ENCODE data around the gene C11orf65.
A peak's percentile ranks its signal among the peaks of the same experiment; 100 is the strongest.
"Not testable (repeated sequence)": the region's sequence is repeated elsewhere in the genome, so short reads cannot be mapped to it uniquely, and the experiment has no call there.

The C11orf65 gene

DNA sequence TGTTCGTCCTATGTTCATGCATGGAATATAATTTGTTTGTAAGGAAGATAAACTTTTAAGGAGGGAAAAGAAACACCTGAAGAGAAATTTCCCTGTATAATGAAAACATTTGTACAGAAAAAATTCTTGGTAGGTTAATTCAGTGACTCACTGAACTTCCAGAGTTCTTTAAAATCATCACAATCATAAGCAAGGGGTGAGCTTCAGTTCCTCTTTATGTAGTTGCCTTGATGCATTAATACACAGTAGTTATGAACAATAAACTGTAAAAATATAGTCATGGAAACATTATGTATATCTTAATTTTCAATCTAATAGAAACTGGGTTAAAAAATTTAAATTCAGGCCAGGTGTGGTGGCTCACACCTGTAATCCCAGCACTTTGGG lies 1.1 kb upstream of the C11orf65 start:
- no peak for DNase-seq

DNA sequence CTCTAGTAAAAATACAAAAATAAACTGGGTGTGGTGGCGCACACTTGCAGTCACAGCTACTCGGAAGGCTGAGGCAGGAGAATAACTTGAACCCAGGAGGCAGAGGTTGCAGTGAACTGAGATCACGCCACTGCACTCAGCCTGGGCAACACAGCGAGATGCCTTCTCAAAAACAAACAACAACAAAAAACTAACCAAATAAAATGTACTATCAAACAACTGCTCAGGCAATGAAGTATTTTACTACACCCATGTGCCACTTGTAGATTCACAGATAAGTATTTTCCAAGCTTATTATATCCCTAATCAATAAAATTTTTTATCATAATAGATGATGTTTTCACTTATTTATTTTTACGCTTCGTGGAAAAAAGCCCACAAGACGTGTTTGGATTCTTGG lies 924 bp downstream of the C11orf65 start:
- DNase-seq: no peak

DNA sequence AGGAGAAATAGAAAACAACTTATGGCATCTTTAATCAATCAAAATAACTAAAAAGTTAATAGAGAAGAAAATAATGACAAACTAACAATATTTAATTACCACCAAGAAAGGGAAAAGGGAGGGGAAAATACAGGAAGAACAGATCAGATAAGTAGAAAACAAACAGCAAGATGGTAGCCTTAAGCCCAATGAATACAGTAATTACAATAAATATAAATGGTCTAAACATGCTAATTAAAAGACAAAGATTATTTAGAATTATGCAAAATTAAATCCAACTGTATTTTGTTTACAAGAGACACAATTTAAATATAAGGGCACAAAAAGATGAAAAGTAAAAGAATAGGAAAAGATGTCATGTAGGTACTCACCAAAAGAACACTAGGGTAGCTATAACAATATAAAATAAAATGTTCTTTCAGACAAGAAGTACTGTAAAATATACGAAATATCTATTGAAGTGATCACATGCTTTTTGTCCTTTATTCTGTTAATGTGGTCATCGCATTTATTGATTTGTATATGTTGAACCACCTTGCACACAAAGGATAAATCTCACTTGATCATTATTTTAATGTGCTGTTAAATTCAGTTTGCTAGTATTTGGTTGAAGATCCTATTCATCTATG lies 14.0 kb downstream of the C11orf65 start:
- DNase-seq: no peak

DNA sequence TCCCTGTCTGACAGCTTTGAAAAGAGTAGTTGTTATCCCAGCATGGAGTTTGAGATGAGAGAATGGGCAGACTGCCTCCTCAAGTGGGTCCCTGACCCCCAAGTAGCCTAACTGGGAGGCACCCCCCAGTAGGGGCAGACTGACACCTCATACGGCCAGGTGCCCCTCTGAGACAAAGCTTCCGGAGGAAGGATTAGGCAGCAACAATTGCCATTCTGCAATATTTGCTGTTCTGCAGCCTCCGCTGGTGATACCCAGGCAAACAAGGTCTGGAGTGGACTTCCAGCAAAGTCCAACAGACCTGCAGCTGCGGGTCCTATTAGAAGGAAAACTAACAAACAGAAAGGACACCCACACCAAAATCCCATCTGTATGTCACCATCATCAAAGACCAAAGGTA lies 25.9 kb downstream of the C11orf65 start:
- not testable (repeated sequence) for DNase-seq

DNA sequence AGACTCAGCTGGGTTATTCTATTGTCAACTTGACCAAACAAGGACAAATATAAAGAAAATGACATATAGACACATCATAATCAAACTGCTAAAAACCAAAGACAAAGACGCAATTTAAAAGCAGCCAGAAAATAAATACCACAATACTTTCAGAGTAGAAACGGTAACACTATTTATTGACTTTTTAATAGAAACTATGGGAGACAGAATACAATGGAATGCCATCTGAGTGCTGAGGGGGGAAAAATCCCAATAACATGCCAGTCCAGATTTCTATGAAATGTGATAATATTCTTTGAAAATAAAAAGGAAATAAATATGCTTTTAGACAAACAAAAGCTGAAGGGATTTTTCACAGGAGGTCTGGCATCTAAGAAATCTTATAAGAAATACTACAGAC lies 30.7 kb downstream of the C11orf65 start:
- no peak for DNase-seq

DNA sequence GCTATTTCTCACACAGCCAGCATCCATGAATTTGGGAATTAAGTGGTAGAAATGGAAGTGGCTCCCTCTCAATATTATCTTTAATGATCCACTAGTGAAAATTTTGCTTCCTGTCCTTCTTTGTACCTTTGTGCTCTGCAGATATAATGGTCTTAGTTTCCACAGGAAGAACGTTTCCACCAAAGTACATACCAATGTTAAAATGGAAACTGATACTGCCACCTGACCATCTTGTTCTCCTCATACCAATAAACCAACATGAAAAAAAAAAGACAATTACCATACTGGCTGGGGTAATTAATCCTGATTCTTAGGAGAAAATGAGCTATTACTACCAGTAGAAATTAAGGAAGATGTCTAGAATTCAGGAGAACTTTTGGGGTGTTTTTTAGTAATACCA lies 32.3 kb downstream of the C11orf65 start:
- DNase-seq: no peak

DNA sequence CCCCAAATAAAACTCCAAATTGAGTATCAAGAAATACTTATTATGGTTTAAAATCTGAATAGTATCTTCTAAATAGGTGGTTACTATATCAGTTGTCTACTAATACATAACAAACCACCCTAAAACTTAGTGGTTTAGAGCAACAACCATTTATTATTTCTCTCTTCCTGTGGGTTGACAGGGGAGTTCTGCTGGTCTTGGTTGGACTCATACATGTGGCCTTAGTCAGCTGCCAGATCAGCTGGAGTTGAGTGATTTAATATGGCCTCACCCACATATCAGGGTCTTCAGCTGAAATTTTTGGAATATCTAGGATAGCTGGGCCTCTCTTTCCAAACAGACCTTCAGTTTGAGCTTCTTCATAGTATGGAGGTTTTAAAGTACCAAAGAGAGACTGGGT lies 34.5 kb downstream of the C11orf65 start:
- peak; percentile 63 for DNase-seq

DNA sequence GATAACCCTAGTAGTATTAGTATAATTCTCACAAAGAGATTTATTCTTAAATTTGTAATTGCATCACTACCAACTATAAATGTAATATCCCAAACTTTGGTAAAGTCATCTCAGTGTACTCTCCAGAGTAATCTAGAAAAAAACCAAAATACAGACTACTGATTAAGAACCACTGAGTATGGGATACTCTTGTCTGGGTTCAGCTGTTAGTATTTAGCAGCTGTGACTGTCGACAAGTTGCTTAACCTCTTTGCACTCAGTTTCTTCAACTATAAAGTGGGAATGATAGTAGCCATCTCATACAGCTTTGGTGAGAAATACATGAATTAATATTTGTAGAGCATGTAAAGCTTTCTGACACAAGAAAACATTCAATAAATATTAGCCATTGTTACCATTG lies 35.3 kb downstream of the C11orf65 start:
- DNase-seq: no peak

DNA sequence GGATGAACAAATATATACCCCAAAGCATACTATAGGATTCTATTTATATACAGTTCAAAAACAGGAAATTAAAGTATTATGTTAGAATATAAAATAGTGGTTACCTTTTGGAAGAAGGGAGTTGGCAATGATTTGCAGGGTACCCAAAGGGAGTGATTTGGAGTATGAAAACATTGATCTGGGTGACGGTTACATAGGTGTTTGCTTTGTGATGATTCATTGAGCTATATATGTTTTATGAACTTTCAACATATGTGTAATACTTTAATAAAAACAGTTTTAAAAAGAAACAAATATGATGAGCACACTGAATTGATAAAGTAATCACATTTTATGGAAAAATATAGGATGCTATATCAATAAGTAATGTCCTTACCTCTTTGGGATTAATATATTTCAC lies 36.0 kb downstream of the C11orf65 start:
- no peak for DNase-seq

DNA sequence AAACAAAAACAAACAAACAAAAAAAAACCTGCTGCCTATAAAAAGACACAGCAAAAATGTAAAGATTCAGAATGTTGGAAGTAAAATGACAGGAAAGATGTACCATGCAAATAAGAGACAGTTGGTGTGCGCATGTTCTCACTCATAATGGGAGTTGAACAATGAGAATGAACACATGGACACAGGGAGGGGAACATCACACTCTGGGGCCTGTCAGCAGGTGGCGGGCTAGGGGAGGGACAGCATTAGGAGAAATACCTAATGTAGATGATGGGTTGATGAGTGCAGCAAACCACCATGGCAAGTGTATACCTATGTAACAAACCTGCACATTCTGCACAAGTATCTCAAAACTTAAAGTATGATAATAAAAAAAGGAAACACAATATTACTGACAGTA lies 49.8 kb downstream of the C11orf65 start:
- not testable (repeated sequence) for DNase-seq

DNA sequence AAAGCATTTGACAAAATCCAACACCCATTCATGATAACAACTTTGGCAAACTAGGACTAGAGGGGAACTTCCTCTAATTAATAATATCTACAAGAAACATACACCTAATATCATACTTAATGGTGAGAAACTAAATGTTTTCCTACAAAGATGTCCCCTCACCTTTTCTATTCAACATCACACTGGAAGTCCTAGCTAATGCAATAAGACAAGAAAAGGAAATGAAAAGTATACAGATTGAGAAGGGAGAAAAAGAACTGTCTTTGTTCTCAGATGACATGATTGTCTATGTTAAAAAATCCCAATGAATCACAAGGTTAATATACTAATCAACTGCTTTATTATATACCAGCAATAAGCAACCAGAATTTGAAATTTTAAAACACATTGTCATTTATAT lies 52.4 kb downstream of the C11orf65 start:
- no peak for DNase-seq

DNA sequence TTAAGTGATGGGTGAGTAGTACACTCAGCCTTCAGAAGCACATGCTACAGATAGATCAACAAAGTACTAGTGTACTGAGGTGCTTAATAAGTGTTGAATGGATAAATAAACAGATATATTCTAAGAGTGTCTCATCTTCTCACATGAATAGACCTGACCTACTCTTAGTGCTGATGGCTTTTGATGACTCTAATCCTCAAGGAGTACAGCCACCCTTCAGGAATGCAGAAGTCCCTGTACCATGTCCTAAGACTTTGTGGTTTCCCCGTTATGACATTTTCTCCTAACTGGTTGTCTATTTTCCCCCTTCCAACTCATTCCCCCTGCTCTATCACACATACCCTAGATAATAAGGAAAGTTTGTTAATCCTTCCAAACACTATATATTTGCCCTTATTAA lies 61.6 kb downstream of the C11orf65 start:
- DNase-seq: no peak

DNA sequence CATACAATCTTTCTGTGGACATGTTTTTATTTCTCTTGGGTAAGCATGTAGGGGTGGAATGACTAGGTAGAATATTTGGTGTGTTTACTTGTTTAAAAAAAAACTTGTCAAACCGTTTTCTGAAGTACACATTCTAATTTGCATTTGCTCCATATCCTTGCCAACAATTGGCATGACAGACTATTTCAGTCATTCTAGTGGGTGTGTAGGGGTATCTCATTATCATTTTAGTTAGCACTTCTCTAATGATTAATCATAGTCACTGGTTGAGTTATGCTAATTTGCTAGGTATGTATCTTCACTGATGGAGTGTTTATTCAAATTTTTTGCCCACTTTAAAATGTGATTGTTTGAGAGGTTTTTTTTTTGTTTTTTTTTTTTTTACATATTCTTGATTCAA lies 64.3 kb downstream of the C11orf65 start:
- no peak for DNase-seq

DNA sequence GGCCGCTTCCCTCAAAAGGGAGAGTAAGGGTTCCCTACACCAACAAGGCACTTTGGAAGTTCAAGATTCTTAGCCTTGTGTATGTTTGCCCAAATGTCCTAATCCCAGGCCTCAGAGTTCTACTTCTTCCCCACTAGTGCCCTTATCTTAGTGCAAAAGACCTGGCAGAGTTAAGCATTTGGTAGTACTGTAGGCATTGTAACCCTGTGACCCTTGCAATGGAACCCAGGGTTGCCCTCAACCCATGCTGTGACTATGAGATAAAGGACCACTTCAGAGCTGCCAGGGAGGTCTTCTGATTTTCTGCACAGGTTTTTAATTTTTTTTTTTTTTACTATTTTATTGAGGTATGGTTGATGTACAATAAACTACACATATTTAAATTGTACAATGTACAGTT lies 65.1 kb downstream of the C11orf65 start:
- no peak for DNase-seq

DNA sequence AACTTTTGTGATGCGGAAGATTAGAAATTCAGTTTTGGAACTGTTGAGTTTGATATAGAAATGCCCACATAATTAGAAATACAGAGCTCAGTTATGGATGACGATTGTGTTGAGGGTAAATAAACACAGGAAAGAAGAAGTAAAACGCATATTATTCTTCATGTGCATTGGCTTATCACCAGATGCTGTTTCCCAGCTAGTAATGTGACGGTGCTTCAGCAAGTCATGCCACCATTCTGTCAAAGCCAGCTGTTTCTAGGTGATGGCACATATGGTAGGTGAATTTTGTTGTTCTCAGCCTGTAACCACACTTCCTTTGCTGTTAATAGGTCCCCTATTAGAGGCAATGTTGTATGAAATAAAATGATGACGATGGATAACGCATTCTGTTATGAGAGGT lies 68.9 kb downstream of the C11orf65 start:
- no peak for DNase-seq

DNA sequence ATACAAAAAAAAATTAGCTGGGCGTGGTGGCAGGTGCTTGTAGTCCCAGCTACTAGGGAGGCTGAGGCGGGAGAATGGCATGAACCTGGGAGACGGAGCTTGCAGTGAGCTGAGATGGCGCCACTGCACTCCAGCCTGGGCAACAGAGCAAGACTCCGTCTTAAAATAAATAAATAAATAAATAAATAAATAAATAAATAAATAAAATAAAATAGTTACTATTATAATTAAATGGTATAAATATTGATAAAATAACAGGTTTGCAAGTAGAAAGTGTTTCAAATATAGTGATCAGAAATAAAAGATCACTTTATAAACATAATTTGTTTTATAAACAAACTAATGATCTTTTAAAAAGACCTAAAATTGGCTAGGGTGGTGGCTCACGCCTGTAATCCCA lies 70.7 kb downstream of the C11orf65 start:
- DNase-seq: not testable (repeated sequence)

DNA sequence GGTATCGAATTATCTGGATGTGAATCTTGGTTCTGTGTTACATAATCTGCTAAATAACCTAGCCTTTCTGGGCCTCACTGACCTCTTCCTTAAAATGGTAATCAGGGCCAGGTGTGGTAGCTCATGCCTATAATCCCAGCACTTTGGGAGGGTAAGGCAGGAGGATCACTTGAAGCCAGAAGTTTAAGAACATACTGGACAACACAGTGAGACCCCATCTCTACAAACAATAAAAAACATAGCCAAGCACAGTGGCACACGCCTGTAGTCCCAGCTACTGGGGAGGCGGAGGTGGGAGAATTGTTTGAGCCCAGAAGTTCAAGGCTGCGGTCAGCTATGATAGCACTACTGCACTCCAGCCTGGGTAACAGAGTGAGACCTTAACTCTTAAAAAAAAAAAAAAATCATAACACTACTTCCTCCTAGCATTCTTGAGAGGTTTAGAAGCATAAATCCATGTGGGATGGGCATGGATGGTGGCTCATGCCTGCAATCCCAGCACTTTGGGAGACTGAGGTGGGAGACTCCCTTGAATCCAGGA lies 72.5 kb downstream of the C11orf65 start:
- DNase-seq: no peak

DNA sequence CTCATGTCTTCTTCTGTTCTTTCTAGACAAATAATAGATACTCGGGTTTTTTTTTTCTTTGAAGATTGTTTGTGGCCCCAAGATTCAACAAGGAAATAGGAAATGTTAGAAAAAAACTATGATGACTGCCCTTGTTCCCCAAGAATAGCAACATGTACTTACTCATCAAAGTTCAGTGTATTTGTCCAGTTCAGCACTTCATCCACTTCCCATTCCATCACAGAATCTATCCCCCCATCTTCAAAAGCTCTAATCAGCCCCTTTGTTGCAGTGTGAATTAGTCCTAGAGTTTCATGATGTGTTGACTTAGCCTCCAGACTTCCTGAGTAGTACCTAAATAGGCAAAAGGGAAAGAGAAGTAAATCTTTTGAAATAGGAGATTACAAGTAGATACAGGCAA lies 74.3 kb downstream of the C11orf65 start:
- no peak for DNase-seq

DNA sequence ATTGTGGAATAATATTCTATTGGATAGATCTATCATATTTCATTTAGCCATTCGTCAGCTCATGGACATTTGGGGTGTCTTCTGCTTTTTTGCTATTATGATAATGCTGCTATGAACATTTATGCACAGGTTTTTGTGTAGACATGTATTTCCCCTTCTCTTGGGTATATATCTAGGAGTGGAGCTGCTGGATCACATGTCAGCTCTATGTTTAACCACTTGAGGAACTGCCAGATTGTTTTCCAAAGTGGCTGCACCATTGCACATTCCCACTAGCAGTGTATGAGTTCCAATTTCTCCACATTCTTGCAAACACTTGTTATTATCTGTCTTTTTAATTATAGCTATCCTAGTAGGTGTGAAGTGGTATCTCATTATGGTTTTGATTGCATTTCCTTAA lies 75.0 kb downstream of the C11orf65 start:
- DNase-seq: no peak

DNA sequence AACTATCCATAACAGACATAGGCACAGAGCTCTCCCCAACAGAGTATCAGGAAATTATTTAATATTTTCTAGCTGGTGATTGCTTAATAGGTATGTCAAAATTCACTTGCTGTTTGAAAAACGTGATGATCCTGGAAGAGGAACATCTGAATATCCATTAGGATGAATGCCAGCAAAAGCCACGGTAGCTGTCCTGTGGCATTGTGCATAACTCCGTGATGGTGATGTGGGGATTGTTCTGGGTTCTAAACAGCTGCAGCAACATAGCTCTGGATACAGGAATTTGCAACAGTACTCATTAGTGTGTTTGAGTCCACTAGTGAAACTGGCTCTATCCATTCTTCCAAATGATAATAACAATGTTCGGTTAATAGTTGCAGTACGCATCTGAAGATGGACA lies 78.8 kb downstream of the C11orf65 start:
- no peak for DNase-seq

DNA sequence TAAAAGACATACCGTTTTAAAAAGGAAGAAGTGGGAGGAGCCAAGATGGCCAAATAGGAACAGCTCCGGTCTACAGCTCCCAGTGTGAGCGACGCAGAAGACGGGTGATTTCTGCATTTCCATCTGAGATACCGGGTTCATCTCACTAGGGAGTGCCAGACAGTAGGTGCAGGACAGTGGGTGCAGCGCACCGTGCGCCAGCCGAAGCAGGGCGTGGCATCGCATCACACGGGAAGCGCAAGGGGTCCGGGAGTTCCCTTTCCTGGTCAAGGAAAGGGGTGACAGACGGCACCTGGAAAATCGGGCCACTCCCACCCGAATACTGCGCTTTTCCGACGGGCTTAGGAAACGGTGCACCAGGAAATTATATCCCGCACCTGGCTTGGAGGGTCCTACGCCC lies 93.8 kb downstream of the C11orf65 start:
- not testable (repeated sequence) for DNase-seq

DNA sequence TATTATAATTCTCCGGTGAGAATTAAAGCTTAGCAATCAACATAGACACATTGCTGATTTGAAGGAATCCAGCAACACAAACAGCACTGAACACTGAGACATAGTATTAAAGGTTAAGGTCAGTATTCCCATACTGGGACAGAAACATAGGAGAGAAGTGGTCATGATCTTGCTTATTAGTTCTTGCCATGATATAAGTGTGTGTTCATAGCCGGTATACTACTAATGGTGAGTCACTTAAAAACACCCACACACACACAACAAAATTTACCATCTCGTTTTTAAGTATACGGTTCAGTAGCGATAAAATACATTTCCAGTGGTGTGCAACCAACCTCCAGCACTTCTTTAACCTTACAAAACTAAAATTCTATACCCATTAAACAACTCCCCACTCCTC lies 96.3 kb downstream of the C11orf65 start:
- no peak for DNase-seq

DNA sequence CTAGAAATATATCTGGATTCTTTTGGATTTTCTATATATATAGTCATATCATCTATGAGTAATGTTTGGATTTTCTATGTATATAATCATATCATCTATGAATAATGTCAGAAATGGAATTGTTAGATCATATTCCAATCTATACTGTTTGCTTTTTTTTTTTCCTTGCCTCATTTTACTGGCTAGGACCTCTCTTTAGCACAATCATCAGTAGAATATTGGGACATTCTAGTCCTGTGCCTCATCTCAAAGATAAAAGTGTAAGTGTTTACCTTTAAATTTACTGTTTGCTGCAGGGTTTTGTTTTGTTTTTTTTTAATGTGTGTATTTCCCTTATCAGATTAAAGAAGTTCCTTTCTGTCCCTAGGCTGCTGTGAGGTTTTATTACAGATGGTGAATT lies 97.0 kb downstream of the C11orf65 start:
- DNase-seq: no peak

DNA sequence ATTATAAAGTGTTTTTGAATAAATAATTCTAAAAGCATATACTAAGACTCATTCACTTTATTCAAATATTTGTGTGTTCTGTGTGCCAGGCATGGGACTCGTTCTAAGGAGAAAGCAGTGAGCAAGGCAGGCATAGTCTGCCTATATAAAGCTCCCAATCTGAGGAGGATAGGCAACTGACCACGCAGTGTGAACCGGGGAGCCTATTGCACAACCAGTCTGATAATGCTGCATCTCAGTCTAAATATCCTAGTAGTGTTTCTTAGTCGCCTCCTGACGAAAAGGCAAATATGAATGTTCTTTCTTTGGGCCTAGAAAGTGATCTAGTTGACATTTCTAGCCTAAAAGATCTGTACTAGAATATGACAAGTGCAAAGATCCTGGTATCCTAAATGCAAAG lies 98.3 kb downstream of the C11orf65 start:
- DNase-seq: no peak

DNA sequence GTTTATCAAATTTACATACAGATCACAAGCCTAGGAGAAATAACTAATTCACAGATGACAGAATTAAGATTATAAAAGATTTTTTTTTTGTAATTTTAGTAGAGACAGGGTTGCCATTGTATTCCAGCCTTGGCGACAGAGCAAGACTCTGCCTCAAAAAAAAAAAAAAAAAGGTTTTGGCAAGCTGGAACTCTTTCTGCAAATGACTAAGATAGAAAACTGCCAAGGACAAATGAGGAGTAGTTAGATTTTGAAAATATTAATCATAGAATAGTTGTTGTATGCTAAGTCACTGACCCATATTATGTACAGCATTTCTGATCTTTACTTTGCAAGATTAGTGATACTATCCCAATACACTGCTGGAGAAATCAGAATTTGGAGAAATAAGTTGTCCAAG lies 99.2 kb downstream of the C11orf65 start:
- DNase-seq: no peak

DNA sequence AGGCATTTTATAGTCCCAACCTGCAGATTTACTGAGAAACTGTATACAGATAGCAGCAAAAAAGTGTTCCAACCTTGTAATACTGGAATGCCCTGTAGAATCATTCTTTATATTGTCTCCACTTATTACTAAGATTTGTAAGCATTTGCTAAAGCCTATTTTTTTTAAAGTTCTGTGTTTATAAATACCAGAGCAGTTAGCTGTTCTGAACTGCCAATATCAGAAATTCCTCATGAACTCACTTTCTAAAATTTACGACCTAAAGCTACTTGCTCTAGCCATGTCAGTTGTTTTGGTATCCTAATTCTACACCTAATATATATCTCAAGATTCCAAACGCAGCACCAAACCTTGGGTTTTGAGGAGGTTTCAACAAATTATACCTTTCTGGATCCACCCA lies 103.2 kb downstream of the C11orf65 start:
- no peak for DNase-seq
